Stimulated activated CD8-positive, alpha-beta memory T cell treated with anti-CD3 and anti-CD28 coated beads, Interleukin-7, amount 100 ng/mL, for 4 hours (primary cell): ENCODE data around the gene ENO2.

Experiments used
- DNase-seq, 2 donors: peaks; one replicate each; pipeline ENCODE4 v3.0.0-alpha.2; 2020; ENCODE audit warnings: low read depth in 2 of 2

Gene ENO2

GRCh38 chr12:6932766-6933165 lies 18.4 kb downstream of the ENO2 start:
- no peak for DNase-seq

GRCh38 chr12:6934110-6934509 lies 19.7 kb downstream of the ENO2 start:
- DNase-seq = no peak

- DNase-seq = no peak
Measured at GRCh38 chr12:6935371-6936193, 21.2 kb downstream of the ENO2 start.

GRCh38 chr12:6936194-6936635 lies 21.8 kb downstream of the ENO2 start:
- DNase-seq = no peak

GRCh38 chr12:6936636-6937480 lies 22.5 kb downstream of the ENO2 start:
- peak in 1 of 2 donors; percentile 64 for DNase-seq

GRCh38 chr12:6937481-6938352 lies 23.3 kb downstream of the ENO2 start:
- peak; percentile 90 to 91 for DNase-seq

- no peak for DNase-seq
Measured at GRCh38 chr12:6938353-6939190, 24.2 kb downstream of the ENO2 start.

GRCh38 chr12:6939191-6939540 lies 24.8 kb downstream of the ENO2 start:
- DNase-seq = no peak

- DNase-seq = no peak
Measured at GRCh38 chr12:6941267-6941666, 26.9 kb downstream of the ENO2 start.

GRCh38 chr12:6941782-6942181 lies 27.4 kb downstream of the ENO2 start:
- DNase-seq = no peak

GRCh38 chr12:6942331-6942665 lies 27.9 kb downstream of the ENO2 start:
- no peak for DNase-seq

GRCh38 chr12:6943389-6943721 lies 29.0 kb downstream of the ENO2 start:
- DNase-seq = peak; percentile 61 to 68

- DNase-seq = peak; percentile 52 to 61
Measured at GRCh38 chr12:6943722-6944380, 29.5 kb downstream of the ENO2 start, which contains the start of the genes C12orf57 and RNU7-1. TSS of gene C12orf57 (plus strand) at chr12:6944022. CDS start at chr12:6944122, 100 bp downstream. TSS of gene RNU7-1 (plus strand) at chr12:6943816.

GRCh38 chr12:6944381-6945186 lies 30.2 kb downstream of the ENO2 start:
- DNase-seq = peak; percentile 76 to 78

- no peak for DNase-seq
Measured at GRCh38 chr12:6945613-6946012, 31.2 kb downstream of the ENO2 start.

- DNase-seq = no peak
Measured at GRCh38 chr12:6946033-6946919, 31.9 kb downstream of the ENO2 start.

- DNase-seq = no peak
Measured at GRCh38 chr12:6946920-6947374, 32.6 kb downstream of the ENO2 start.

- no peak for DNase-seq
Measured at GRCh38 chr12:6947615-6948014, 33.2 kb downstream of the ENO2 start.
